Medulla oblongata (tissue), 1 donor: Measurements from ENCODE around the gene NSUN7.

Experiments
- DNase-seq: peaks from one replicate; pipeline ENCODE4 v3.0.0-alpha.2; 2015; ENCODE audit errors: extremely low spot score

NSUN7 gene

DNA sequence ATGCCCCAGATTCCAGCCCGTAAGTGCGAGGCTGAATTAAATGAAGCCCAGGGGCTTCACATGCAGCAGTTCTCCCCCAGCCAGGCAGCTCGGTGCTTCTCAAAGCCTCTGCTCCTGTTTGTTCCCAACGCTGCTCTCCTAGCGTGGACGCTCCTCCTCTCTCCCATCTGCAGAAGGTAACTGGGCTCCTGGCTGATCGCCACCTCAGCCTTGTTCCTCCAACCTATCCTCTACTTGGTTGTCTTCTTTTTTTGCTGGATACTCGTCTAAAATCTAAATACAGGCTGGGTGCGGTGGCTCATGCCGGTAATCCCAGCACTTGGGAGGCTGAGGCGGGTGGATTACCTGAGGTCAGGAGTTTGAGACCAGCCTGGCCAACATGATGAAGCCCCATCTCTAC lies 70.3 kb downstream of the NSUN7 start:
- no peak for DNase-seq

DNA sequence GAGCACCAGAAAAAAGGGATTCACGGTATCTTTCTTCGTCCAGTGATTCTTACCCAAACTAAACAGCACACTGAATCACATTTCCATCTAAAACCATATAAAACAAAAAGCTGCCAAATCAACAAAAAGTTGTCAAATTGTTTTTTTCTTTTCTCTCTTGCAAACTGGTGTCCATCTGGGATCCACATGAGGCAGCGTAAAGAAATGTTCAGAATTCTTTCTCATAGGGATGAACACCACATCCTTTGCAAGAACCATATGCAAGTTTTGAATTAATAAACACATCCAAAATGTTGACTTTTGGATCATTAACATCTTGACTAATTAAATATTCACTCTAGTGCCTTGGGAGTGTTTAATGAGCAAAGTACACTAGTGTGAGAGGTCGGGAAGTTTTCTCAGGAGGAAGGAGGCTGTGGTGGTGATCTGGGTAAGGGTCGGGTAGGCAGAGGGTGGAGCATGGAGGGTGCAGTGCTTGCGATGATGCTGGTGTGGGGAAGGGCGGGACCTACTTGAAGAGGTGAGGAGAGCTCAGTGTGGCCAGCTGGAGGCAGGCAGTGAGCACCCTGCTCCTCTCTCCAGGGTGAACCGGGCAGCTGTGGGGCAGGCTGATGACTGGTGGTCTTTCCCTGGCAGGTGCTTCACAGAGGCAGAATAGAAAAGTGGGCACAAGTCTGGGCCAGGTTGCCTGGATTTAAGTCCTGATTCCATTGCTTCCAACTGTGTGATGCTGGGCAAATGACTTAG lies 72.8 kb downstream of the NSUN7 start:
- no peak for DNase-seq

DNA sequence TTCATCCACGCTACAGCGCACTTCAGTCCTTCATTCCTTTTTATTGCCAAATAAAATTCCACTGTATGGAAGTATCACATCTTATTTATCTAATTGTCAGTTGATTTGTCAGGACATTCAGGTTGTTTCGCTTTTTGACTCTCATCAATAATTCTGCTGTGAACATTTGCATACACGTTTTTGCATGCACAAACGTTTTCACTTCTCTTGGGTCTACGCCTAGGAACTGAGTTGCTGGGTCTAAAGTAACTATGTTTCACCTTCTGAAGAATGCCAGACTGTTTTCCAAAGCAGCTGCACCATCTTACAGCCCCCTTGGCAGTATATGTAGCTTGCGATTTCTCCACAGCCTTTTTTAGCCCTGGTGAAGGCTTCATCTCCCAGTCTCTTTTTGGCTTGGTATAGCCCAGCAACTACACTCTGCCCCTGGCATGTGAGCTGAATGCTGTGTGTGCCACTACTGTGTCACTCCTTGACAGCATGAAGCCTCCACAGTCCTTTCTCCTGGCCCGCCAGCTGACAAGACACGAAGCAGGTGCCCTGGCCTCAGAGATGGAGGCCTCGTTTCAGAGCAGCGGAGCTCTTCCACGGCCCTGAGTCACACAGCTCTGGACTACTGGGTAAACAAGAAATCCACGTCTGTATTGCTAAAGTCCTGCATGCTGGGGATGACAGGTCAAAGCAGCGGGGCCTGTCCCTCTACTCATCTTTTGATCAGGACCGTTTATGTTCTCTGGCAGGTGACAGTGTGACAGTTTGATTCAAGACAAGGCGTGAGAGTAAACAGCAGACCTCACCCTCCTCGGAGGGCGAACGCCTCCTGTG lies 75.5 kb downstream of the NSUN7 start:
- DNase-seq: no peak

DNA sequence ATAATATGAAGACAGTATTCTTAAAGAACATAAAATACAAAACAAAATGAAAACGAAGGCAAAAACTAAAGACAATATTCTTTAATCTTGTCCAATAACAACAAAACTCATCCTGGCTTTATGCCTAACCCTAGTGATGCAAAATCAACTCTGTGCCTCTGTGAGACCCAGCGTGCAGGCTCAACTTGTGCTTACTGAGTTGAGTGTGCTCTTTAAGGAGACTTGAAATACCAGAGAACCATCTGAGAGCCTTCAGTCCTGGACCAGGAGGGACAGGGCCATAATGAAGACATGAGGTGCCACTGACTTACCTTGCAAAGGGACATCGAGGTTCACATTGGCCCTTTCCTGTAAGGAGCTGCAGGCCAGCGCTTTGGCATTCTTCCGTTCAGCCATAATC lies 77.1 kb downstream of the NSUN7 start:
- DNase-seq: no peak

DNA sequence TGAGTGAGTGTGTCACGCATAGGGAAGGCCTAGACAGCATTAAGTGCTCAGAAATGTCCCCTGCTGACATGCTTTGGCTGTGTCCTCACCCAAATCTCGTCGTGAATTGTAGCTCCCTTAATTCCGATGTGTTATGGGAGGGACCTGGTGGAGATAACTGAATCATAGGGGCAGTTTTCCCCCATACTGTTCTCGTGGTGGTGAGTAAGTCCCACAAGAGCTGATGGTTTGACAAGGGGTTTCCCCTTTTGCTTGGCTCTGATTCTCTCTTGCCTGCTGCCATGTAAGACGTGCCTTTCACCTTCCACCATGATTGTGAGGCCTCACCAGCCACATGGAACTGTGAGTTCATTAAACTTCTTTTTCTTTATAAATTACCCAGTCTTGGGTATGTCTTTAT lies 78.0 kb downstream of the NSUN7 start:
- no peak for DNase-seq

DNA sequence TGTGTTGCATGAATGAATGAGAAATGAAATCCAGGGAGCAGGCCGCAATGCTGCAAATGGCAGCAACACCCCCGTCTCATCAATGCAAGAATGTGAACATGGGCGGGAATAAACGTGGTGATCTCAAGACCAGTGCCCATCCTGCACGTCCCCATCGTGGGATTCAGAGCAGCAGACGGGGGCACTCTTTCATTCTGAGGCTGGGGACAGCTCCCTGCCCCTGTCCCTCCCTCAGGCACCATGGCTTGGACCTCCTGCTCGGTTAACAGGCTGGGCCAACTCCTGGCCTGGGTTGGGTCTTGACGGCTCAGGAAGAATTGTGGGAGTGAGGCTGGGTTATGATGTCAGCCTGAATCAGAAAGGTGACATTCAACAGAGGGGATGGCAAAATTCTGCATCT lies 78.9 kb downstream of the NSUN7 start:
- DNase-seq: no peak

DNA sequence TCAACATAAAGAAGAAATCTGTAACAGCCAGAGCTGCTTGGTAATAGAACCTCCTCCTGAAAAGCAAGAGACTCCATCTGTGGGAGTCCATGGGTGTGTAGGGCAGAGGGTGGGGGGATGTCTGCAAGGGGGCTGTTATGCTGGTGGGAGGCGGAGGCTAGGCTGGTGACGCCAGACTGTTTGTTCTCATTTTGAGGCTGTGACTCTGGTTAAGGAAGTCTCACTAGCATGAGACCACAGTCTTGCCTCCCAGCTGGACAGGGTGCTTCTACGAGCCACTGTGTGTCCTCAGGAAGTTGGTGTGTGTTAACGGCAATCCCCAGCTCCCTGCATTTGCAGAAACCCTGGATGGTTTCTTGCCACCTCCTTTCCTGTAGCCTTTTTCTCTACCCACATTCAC lies 79.8 kb downstream of the NSUN7 start:
- DNase-seq: no peak

DNA sequence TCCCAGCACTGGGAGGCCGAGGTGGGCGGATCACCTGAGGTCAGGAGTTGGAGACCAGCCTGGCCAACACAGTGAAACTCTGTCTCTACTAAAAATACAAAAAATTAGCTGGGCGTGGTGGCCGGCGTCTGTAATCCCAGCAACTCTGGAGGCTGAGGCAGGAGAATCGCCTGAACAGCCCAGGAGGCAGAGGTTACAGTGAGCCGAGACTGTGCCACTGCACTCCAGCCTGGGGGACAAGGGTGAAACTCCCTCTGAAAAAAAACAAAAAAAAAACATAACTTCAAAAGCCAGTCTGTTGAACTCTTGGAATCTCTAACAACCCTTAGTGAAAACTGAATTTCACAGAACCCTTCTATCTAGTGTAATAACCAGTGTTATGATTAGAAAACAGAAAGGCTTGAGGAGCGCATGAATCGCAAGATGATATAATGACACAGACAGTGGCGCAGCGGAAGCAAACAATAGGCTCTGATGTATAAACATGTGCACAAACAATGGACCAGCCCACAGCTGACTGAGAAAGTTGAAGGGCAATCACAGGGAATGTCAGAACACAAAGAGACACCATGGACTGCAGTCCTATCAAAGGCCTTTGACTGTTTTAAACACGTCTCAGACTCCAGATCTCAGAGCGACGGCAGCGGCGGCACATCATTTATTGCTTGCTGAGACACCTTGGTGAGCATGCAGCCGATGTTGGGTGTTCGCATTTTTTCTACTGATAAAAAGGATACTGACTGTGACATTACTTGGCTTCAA lies 81.6 kb downstream of the NSUN7 start:
- DNase-seq: peak; percentile 84

DNA sequence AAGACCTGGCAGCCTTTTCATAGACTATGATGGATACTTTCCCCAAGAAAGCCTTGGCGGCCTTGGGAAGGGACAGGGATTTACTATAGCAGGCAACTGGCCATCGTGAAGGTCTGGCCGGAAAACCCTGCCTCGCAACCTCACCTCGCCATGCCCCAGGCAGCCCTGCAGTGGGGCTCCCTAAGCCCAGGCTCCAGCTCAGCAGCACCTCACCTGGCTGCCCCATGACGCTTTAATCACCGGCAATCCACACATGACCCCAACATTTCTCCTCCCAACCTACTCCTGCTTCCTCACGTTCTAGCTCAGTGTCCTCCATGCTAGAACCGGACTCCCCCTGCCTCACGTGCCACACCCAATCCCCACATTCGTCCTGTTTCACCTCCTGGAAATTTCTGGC lies 82.4 kb downstream of the NSUN7 start:
- no peak for DNase-seq

DNA sequence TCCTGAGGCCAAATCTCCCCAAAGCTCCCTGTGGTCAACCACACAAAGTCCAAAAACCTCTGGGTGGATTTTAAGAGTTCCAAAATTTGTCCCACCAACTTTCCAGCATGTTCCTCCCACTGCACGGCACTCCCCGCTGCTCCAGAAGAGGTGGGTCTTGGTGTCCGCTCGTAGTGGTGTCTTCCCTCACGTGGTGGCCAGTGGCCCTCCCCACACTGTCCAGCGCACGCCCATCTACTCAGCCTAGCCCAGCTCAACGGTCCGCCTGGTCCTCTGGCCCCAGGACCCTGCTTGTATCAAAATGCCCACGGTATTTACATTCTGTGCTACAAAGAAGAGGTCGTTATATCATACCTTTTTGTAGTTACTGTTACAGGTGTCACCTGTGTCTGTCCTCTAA lies 83.5 kb downstream of the NSUN7 start:
- no peak for DNase-seq

DNA sequence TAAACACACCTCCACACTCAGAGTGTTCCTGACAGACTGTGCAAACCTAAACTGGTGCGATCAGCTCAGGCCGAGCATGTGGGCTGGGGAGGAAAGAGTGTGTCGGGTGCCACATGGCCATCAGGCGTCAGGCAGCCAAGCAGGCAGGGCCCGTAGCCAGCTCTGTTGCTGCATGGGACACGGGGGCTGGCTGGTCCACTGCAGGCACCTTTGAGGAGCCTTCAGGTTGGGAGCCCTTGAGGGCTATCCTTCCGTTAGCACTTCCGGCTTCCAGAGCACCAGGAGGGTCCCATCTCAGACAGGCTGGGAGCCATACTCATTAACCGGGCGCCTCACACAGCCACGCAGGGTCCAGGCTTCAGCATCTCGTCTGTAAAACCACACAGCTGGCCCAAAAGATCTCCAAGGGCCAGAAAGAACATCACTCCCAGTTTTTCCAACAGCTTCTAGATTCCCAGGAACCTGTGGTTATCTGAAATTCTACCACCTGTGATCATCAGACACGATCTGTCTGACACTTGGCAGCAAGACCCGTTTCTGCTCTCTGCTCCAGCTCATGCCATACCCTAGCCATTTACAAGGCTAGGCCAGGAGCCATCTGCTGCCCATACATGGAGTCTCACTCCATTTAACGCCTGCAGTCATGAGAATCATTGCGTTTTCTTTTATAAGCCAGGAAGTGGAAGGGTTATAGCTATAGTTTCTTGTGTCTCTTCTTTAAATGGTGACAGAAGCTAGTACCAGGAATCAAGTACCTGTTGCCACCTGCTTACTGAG lies 87.5 kb downstream of the NSUN7 start:
- DNase-seq: peak; percentile 49

DNA sequence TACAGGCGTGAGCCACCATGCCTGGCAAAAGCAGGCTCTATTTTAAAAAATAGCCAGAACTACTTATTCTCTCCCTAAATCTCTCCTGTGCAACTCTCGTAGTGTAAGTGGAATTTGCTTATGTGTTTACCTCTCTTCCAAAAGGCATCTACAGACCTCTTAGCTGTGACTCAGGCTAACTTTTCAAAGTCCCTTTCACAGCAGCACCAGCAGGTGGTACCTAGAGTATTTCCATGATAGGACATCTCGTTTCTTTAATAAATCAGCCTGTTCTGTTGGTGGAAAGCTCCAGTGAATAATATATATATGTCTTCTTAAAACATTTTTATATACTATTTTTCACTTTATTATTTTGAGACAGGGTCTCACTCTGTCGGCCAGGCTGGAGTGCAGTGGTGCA lies 89.0 kb downstream of the NSUN7 start:
- DNase-seq: no peak

DNA sequence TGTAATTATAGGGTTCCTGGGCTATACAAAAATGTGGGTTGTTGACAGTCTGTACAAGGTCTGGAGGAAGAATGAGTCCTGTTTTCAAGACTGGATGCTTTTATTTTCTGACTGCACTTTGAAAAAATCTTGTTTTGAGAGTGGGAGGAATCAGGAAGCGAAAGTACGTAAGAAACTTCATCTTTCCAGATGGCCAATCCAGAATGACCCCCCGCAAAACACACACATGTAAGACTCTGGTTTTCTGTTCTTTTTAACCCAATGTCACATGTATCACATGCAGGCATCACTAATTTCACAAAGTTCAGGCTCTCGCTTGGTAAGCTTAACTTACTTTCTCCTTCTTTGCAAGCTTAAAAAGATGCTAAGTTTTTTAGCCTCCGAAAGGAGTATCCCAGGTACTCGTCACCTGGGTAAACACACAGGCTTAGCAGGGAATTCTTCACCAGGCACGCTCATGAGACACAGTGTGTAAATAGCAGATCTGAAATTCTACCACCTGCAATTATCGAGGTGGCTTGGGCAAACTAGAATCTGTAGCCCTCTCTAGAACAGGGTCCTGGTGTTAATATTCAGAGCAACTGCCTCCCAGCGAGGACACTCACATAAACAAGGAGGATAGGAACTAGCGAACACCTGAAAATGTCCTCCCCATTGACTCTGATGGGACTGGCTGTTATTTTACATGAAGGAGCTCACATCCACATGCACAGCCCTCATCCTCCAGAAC lies 90.7 kb downstream of the NSUN7 start:
- no peak for DNase-seq

DNA sequence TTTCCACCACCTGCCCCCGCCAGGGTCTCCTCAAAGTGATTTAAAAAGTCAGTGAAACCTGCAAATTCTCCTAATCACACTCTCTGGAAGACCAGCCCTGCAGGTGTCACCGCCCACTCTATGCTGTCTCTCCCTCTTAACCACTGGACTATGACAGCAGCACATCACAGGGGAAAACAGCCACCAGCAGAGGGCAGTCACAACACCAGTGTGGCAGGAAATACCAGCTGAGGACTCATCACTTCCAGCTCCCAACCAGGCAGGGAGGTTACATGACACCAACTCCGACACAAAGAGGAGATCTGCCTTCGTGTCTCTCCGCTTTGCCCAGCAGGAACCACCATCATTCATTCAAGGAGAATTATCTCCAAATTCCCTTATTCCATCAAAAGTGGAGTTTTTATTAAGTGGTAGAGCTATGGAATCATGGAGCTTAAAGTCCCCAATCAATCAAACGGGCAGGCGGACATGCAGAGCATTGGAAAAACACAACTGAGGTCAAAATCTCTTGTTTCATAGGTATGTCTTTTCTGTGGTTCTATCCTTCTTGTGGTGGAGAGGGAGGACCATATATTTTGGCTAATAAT lies 91.3 kb downstream of the NSUN7 start:
- DNase-seq: peak; percentile 92

DNA sequence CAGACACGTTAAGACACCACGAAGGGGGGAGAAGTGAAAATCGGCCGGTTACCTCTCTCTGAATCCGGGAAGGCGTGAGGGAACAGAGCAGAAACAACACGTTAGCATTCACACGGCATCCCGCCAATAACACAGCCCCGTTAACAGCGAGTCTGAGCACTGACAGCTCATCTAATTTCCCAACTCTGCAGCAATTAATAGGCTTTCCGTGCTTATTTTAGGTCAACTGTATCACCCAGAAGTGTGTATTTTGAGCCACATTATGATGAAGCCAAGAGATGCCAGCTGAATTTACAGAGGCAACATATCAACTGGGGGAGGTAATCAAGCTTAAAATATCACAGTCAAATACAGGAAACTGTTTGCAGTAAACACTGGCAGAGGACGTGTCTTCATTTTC lies 92.6 kb downstream of the NSUN7 start:
- peak; percentile 43 for DNase-seq

DNA sequence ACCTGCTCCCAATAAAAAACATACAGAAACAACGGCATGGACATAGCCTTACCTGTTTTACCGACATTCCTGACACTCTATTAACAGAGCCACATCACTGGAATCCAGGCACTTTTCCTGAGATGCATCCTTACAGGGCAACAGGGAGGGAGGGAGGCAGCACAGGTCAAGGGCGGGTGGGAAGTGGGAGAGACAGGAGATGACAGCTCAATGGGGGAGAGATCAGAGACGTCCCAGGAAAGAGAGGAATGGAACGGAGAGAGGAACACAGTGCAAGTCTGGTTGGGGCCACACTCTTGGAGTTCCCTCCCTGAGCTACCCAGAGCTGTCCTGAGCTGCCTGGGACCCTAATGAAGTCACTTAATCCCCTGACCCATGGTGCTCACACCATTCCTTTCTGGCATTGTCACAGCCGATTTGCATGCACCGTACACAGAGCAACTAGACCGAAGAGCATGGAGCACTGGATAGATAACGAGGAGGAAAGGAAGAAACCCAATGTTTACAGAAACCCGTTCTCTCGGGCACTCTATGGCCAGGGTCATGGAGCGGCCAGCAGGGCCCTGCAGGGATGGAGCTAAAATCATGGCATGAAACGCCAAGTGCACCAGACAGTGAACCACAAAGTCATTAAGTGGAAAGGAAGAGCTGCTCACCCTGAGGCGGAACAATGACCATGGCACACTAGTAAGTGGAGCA lies 93.1 kb downstream of the NSUN7 start:
- no peak for DNase-seq

DNA sequence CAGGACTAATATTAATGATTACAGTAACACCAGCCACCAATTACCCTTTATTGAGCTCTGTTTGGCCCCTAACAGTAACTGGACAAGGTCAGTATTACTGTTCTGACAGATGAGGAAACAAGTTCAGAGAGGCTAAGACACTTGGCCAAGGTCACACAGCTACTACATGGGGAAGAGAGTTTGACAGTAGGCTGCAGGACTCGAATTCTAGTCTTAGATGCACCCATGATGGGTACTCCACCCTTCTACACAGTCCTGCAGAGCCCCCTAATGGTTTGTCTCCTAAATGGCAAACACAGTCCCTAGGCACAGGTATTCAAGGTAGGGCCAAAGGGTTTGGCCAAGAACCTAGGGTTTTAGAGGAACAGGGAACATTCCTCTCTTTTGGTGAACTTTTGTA lies 93.9 kb downstream of the NSUN7 start:
- DNase-seq: no peak

DNA sequence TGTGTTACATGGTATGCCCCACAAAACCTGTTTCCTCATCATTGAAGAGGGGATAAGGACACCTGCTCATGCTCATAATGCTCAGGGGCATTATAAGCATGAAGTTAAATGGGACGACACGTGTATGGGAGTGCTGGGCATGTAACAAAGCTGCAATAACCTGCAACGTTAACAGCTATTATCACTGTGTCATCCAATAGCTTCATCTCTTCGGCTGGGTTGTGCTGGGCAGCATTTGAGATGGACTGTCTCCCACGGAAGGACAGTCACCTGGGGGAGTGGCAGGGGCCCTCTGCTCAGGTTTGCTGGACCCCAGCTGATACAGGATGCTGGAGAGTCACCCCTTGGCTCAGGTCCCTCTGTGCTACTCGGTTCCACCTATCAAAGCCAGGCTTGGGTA lies 94.5 kb downstream of the NSUN7 start:
- no peak for DNase-seq

DNA sequence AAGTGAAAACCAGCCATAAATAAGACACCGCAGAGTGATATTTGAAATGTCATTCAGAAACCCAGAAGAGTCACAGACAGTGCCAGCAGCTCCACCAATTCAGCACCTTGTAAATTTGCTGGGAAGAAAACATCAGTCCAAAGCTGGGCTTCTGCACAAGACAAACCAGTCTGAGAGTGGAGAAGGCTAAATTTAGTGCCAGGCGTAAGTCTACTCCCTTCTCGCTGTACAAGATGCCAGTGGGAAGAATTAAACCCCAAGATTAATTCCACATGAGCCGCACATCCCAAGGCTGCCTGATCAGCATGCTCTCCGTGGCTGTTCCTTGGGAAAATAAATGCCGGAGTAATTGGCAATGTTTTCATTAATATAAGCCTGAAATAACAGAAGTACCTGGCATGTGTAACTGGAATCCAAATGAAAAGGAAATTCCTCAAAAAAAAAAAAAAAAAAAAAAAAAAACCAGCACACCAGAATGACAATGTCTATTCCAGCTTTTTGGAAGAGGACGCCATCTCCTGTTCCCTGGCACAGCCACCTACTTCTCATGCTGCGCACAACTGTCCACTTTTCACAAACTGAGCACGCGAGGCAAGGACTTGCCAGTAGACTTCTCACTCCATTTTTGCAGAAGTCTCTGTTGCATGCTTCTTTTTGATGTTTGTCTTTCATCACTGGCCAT lies 95.5 kb downstream of the NSUN7 start:
- DNase-seq: peak; percentile 68

DNA sequence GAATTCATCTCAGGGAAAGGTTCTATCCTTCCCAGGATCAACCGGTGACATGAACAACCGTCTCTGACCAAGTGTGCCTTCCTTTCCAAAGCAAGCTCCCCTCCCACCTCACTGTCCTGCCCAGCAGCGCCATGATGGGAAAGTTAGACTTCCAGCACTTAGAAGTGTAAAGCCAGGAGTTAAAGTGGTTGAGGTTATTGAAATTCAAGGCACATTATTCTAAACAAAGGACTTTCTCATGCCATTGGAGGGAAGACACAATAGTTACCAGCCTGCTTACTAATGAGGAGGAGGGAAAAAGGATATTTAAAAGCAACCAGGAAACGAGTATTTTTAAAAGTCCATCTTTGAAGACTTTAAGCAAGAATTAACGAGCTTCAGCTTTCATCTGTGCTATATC lies 96.8 kb downstream of the NSUN7 start:
- DNase-seq: peak; percentile 89
